Endothelial cell (in vitro differentiated cells): ENCODE results near the gene TKFC. TPM values are rescaled to one million over a fixed set of nuclear protein-coding genes. Genes with fewer than 3 reads are reported as not detected.
"Not testable (repeated sequence)": the region's sequence is repeated elsewhere in the genome, so short reads cannot be mapped to it uniquely, and the experiment has no call there.

Experiments used
- DNase-seq: peaks from one replicate; pipeline ENCODE4 v3.0.0; 2021; ENCODE audit warnings: low spot score
- H3K27ac Mint-ChIP-seq: one replicate; pipeline ENCODE4 v1.8.0; 2021; ENCODE audit warnings: mixed read lengths, inconsistent platforms; ENCODE audit not compliant: unreplicated experiment
- H3K27me3 Mint-ChIP-seq: one replicate; pipeline ENCODE4 v1.8.0; 2021; ENCODE audit warnings: mild to moderate bottlenecking, moderate library complexity, mixed read lengths, inconsistent platforms; ENCODE audit not compliant: unreplicated experiment
- H3K36me3 Mint-ChIP-seq: one replicate; pipeline ENCODE4 v1.8.0; 2021; ENCODE audit warnings: mild to moderate bottlenecking, low read depth, mixed read lengths, inconsistent platforms; ENCODE audit not compliant: unreplicated experiment
- H3K4me1 Mint-ChIP-seq: one replicate; pipeline ENCODE4 v1.8.0; 2021; ENCODE audit warnings: mild to moderate bottlenecking, mixed read lengths, inconsistent platforms; ENCODE audit not compliant: unreplicated experiment
- H3K4me3 Mint-ChIP-seq: one replicate; pipeline ENCODE4 v1.8.0; 2021; ENCODE audit warnings: mild to moderate bottlenecking, mixed read lengths, inconsistent platforms; ENCODE audit not compliant: unreplicated experiment
- H3K9me3 Mint-ChIP-seq: one replicate; pipeline ENCODE4 v1.8.0; 2021; ENCODE audit warnings: mixed read lengths, inconsistent platforms; ENCODE audit not compliant: unreplicated experiment
- CTCF ChIP-seq: fragments of 200-600 bp; sonication (generic); IDR thresholded peaks from one replicate; pipeline ENCODE4 v1.5.0; 2021; ENCODE audit warnings: antibody characterized with exemption; ENCODE audit not compliant: unreplicated experiment
- total RNA-seq: library from RNA; stranded (reverse); fragmentation: NEBNext Ultra II Directional; extraction: Animal tissue kit (Norgen Biotek cat#: 25700); gene quantifications from one replicate; pipeline ENCODE4 v1.2.1, GENCODE V29; 2021; ENCODE audit not compliant: unreplicated experiment

The TKFC gene
- total RNA-seq, 1 donor from 2014 or later: 53.1 TPM

- Mint-ChIP-seq H3K9me3 (no peaks in the 10 kb centered on the region), H3K4me3 (no peak overlapping the region), H3K36me3 (peaks cover 12% of the 10 kb centered on the region), H3K27ac (no peak overlapping the region), H3K27me3 (no peaks in the 10 kb centered on the region), H3K4me1 (no peaks in the 10 kb centered on the region)
- DNase-seq: no peak
- no peak for TF ChIP-seq CTCF
Observed at GRCh38 chr11:61378713-61379313, 45.8 kb downstream of the TKFC start.

GRCh38 chr11:61380884-61381283 lies 47.9 kb downstream of the TKFC start:
- no peak overlapping the region for H3K4me3 Mint-ChIP-seq
- no peak overlapping the region for H3K27ac Mint-ChIP-seq

GRCh38 chr11:61383859-61384258 lies 50.8 kb downstream of the TKFC start:
- not testable (repeated sequence) for H3K9me3 Mint-ChIP-seq, H3K4me3 Mint-ChIP-seq, DNase-seq, H3K4me1 Mint-ChIP-seq, H3K27ac Mint-ChIP-seq, H3K36me3 Mint-ChIP-seq, H3K27me3 Mint-ChIP-seq

More at GRCh38 chr11:61380884-61381283, 47.9 kb downstream of the TKFC start:
- Mint-ChIP-seq H3K36me3 (peaks cover 8% of the 10 kb centered on the region), H3K9me3 (no peaks in the 10 kb centered on the region), H3K4me1 (no peaks in the 10 kb centered on the region), H3K27me3 (no peaks in the 10 kb centered on the region)
- DNase-seq: no peak
- no peak for TF ChIP-seq CTCF

GRCh38 chr11:61384271-61385242 lies 51.5 kb downstream of the TKFC start:
- no peaks in the 10 kb centered on the region for H3K36me3 Mint-ChIP-seq
- peak; percentile 26 for DNase-seq

GRCh38 chr11:61390161-61390560 lies 57.1 kb downstream of the TKFC start:
- Mint-ChIP-seq H3K9me3 (no peaks in the 10 kb centered on the region), H3K4me3 (no peak overlapping the region), H3K27ac (no peak overlapping the region), H3K27me3 (peaks cover 8% of the 10 kb centered on the region), H3K4me1 (peaks cover 15% of the 10 kb centered on the region), H3K36me3 (peaks cover 3% of the 10 kb centered on the region)
- TF ChIP-seq CTCF: no peak
- DNase-seq: no peak

More at GRCh38 chr11:61384271-61385242, 51.5 kb downstream of the TKFC start:
- no peak for TF ChIP-seq CTCF
- Mint-ChIP-seq H3K27me3 (no peaks in the 10 kb centered on the region), H3K4me3 (no peak overlapping the region), H3K4me1 (no peaks in the 10 kb centered on the region), H3K27ac (no peak overlapping the region), H3K9me3 (no peaks in the 10 kb centered on the region)
